ENCODE measurements around the gene ADPRHL1. TPM values are rescaled to one million over a fixed set of nuclear protein-coding genes. Genes with fewer than 3 reads are reported as not detected.

The ADPRHL1 gene
- total RNA-seq, 1 donor from 2014 or later = 11.3 TPM

GRCh38 chr13:113419531-113420193 is 33.6 kb downstream of the ADPRHL1 start:
- Histone ChIP-seq H3K9me3 (no peaks in the 10 kb centered on the region), H3K4me1 (peaks cover 5 to 9% of the 10 kb centered on the region in 2 donors), H3K4me3 (no peak overlapping the region), H3K36me3 (no peaks in the 10 kb centered on the region), H3K27ac (no peak overlapping the region), H3K27me3 (no peaks in the 10 kb centered on the region)
- no peak for DNase-seq (ENCODE audit: low spot score in 2 of 2)
- TF ChIP-seq CTCF (IDR thresholded peaks at IDR 0.05) = no peak
- intact Hi-C loops (cut with DNase I) = loop anchor here (10.0 kb wide), 1 partner anchor 445 kb away; the partner anchor contains the start of gene GAS6

- no peaks in the 10 kb centered on the region for H3K9me3 ChIP-seq
- no peaks in the 10 kb centered on the region for H3K36me3 ChIP-seq
- no peak for TF ChIP-seq CTCF (IDR thresholded peaks at IDR 0.05)
- no peak for DNase-seq (ENCODE audit: low spot score in 2 of 2)
- H3K27me3 ChIP-seq = no peaks in the 10 kb centered on the region
- no peak overlapping the region for H3K27ac ChIP-seq
- no peak overlapping the region for H3K4me3 ChIP-seq
- H3K4me1 ChIP-seq = peaks cover 10 to 18% of the 10 kb centered on the region in 2 donors
- intact Hi-C loops (cut with DNase I) = loop anchor here (10.0 kb wide), 1 partner anchor 446 kb away; the partner anchor contains the start of gene GAS6
Observed at GRCh38 chr13:113418722-113419049, 34.6 kb downstream of the ADPRHL1 start.

- no peaks in the 10 kb centered on the region for H3K27me3 ChIP-seq
- no peak for TF ChIP-seq CTCF (IDR thresholded peaks at IDR 0.05)
- no peak overlapping the region for H3K27ac ChIP-seq
- intact Hi-C loops (cut with DNase I) = loop anchor here (10.0 kb wide), 1 partner anchor 447 kb away; the partner anchor contains the start of gene GAS6
- no peak for DNase-seq (ENCODE audit: low spot score in 2 of 2)
- peaks cover 14 to 24% of the 10 kb centered on the region in 2 donors for H3K4me1 ChIP-seq
- no peaks in the 10 kb centered on the region for H3K9me3 ChIP-seq
- H3K36me3 ChIP-seq = no peaks in the 10 kb centered on the region
- H3K4me3 ChIP-seq = no peak overlapping the region
Observed at GRCh38 chr13:113417836-113418721, 35.2 kb downstream of the ADPRHL1 start.

GRCh38 chr13:113417008-113417751 is 36.1 kb downstream of the ADPRHL1 start:
- Histone ChIP-seq H3K27me3 (no peaks in the 10 kb centered on the region), H3K27ac (no peak overlapping the region), H3K4me1 (peaks cover 15 to 25% of the 10 kb centered on the region in 2 donors), H3K36me3 (no peaks in the 10 kb centered on the region), H3K9me3 (no peaks in the 10 kb centered on the region), H3K4me3 (no peak overlapping the region)
- TF ChIP-seq CTCF (IDR thresholded peaks at IDR 0.05) = no peak
- intact Hi-C loops (cut with DNase I) = loop anchor here (10.0 kb wide), 1 partner anchor 448 kb away; the partner anchor contains the start of gene GAS6
- DNase-seq (ENCODE audit: low spot score in 2 of 2) = peak in 1 of 2 donors; percentile 54

GRCh38 chr13:113415825-113416224 is 37.5 kb downstream of the ADPRHL1 start:
- Histone ChIP-seq H3K4me3 (no peak overlapping the region), H3K9me3 (no peaks in the 10 kb centered on the region), H3K27ac (peak overlapping the region; percentile 97), H3K4me1 (peaks cover 15 to 32% of the 10 kb centered on the region in 2 donors), H3K27me3 (no peaks in the 10 kb centered on the region), H3K36me3 (no peaks in the 10 kb centered on the region)
- no peak for TF ChIP-seq CTCF (IDR thresholded peaks at IDR 0.05)
- intact Hi-C loops (cut with DNase I) = loop anchor here (10.0 kb wide), 1 partner anchor 449 kb away; the partner anchor contains the start of gene GAS6
- no peak for DNase-seq (ENCODE audit: low spot score in 2 of 2)
